ENCODE data around the gene PRADC1.
"Not testable (repeated sequence)": the region's sequence is repeated elsewhere in the genome, so short reads cannot be mapped to it uniquely, and the experiment has no call there.

Gene PRADC1

DNA sequence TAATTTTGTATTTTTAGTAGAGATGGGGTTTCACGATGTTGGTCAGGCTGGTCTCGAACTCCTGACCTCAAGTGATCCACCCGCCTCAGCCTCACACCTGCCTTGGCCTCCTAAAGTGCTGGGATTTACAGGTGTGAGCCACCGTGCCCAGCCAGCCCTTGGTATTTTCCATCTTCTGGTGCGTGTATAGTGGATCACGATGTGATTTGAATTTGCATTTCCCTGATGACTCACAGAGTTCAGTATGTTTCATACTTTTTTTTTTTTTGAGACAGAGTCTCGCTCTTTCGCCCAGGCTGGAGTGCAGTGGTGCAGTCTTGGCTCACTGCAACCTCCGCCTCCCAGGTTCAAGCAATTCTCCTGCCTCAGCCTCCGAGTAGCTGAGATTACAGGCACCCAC, 32.8 kb downstream of the PRADC1 start:
- not testable (repeated sequence) for DNase-seq

DNA sequence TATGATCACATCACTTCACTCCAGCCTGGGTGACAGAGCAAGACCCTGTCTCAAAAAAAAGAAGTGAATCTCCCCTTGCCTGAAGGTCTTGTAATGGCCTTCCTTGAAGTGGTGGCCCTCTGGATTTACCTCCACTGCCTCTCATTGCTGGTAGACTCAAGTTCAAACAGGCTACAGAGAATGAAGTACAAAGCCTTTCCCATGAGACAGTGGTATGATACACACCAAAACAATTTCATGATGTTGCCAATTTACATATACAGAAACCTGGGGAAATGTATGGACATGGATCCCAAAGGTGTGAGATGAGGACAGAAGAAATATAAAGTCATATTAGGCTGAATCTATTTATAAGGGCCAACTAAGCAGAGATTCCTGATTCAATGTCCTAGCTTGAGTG, 35.5 kb downstream of the PRADC1 start:
- DNase-seq: no peak

DNA sequence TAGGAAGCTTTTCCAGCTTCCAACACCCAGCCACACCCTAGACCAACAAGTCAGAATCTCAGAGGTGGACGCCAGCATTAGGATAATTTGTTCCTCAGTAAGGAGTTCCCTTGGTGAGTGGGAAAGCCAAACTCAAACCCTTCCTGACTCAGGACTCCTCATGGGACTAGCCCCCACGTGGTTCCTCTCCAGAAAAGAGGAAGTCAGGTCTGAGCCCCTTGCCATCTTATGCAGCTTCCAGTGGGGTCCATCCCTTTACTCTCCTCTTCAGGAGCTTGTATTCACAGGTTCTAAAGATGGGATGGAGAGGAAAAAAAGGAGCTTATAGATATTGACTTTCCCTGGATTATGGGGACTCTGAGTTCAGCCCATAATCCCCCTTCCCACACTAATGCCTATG, 45.5 kb downstream of the PRADC1 start:
- DNase-seq: no peak

DNA sequence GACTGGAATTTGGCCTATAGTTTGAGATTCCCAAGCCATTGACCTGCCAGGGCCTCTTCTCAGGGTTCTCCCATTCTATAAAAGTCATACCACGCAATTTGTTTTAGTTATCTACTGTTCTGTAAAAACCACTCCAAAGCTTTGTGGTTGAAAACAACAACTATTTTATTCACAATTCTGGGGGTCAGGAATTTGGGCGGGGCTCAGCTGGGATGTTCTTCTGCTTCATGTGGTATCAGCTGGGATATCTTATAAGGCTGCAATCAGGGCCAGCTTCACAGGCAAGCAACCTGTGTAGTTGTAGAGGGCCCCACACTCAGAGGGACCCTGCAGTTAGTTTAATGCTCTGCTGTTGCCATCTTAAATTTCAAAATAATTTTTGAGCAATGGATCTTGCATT, 47.1 kb downstream of the PRADC1 start:
- no peak for DNase-seq
